Colonic mucosa (tissue), 4 donors: Measurements from ENCODE around the gene C19orf25. TPM values are rescaled to one million over a fixed set of nuclear protein-coding genes. Genes with fewer than 3 reads are reported as not detected.
"Not testable (repeated sequence)": the region's sequence is repeated elsewhere in the genome, so short reads cannot be mapped to it uniquely, and the experiment has no call there.

Source experiments
- DNase-seq: peaks from one replicate; pipeline ENCODE4 v3.0.0-alpha.2; 2020
- H3K27ac ChIP-seq: fragments of 200-600 bp; one replicate; pipeline ENCODE4 v1.8.0; 2021
- H3K27me3 ChIP-seq: fragments of 200-600 bp; one replicate; pipeline ENCODE4 v1.8.0; 2021
- H3K36me3 ChIP-seq: fragments of 200-600 bp; one replicate; pipeline ENCODE4 v1.8.0; 2021
- H3K4me1 ChIP-seq: fragments of 200-600 bp; one replicate; pipeline ENCODE4 v1.8.0; 2021; ENCODE audit warnings: mild to moderate bottlenecking
- H3K4me3 ChIP-seq: fragments of 200-600 bp; one replicate; pipeline ENCODE4 v1.8.0; 2021
- H3K9ac ChIP-seq, 2 donors: one replicate each; pipeline ENCODE4 v1.7.0; 2013; ENCODE audit warnings: control low read depth in 2 of 2, low read depth in 2 of 2, low read length in 2 of 2
- H3K9me3 ChIP-seq: fragments of 200-600 bp; one replicate; pipeline ENCODE4 v1.8.0; 2021
- intact Hi-C: fragments of 100-400 bp; cut with DNase I; formaldehyde crosslinking; loops from one replicate; pipeline ENCODE4 v1.14.1; 2022
- total RNA-seq, 2 donors: library from RNA; stranded (reverse); fragmentation: NEBNext Ultra II Directional in 1 of 2; extraction: Animal tissue kit (Norgen Biotek cat#: 25700) in 1 of 2; gene quantifications; one replicate each; pipeline ENCODE4 v1.2.1, GENCODE V29; 2021
- TF ChIP-seq, protein P1 (sequence below): fragments of 200-600 bp; IDR thresholded peaks from one replicate; pipeline ENCODE4 v1.8.0; 2022; ENCODE audit warnings: antibody characterized with exemption, mild to moderate bottlenecking
- donor health status: healthy.
- donor health status: DM: no; HTN: no; CAD: no.
- donor health status: DM: no; HTN: no; CAD: no.

Gene C19orf25
- total RNA-seq, 2 donors from 2014 or later, result 27.3 to 46.9 TPM

DNA sequence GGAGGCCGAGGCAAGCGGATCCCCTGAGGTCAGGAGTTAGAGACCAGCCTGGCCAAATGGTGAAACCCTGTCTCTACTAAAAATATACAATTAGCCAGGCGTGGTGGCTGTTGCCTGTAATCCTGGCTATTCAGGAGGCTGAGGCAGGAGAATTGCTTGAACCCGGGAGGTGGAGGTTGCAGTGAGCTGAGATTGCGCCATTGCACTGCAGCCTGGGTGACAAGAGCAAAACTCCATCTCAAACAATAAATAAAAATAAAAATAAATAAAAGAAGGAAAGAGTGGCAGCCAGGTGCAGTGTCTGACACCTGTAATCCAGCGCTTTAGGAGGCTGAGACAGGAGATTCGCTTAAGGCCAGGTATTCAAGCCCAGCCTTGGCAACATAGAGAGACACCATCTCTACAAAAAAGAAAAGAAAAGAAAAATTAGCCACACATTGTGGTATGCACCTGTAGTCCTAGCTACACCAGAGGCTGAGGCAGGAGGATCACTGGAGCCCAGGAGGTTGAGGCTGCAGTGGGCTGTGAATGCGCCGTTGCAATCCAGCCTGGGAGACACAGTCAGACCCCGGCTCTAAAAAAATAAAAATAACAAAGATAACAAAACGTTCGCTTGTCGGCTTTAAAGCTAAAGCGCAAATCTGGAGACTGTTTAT lies 23.5 kb upstream of the C19orf25 start:
- peak overlapping the region; percentile 5 for H3K4me3 ChIP-seq
- no peaks in the 10 kb centered on the region for H3K9me3 ChIP-seq
- no peaks in the 10 kb centered on the region for H3K36me3 ChIP-seq
- peak overlapping the region in 1 of 2 donors; percentile 12 for H3K9ac ChIP-seq
- TF ChIP-seq, protein P1, sequence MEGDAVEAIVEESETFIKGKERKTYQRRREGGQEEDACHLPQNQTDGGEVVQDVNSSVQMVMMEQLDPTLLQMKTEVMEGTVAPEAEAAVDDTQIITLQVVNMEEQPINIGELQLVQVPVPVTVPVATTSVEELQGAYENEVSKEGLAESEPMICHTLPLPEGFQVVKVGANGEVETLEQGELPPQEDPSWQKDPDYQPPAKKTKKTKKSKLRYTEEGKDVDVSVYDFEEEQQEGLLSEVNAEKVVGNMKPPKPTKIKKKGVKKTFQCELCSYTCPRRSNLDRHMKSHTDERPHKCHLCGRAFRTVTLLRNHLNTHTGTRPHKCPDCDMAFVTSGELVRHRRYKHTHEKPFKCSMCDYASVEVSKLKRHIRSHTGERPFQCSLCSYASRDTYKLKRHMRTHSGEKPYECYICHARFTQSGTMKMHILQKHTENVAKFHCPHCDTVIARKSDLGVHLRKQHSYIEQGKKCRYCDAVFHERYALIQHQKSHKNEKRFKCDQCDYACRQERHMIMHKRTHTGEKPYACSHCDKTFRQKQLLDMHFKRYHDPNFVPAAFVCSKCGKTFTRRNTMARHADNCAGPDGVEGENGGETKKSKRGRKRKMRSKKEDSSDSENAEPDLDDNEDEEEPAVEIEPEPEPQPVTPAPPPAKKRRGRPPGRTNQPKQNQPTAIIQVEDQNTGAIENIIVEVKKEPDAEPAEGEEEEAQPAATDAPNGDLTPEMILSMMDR, result no peak
- no peak overlapping the region for H3K27ac ChIP-seq
- peaks cover 19% of the 10 kb centered on the region for H3K27me3 ChIP-seq
- intact Hi-C loops, result no loop called here
- no peak for DNase-seq
- H3K4me1 ChIP-seq, result peaks cover 7% of the 10 kb centered on the region

DNA sequence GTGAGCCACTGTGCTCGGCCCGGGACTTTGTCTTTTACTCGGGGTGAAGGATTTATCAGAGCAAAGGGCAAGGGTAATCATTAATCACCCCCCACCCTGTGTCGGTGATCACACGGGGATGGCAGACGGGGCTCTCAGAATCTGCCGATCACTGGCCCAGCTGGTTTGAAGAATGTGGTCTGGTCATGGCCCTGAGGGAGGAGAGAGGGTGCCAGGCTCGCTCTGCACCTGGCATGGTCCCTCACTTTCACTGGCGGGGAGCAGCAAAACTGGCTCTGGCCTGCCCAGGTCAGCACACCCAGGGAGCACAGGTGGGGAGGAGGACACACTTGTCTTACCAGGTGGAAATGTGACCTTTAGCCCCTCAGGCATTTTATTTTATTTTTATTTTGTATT lies 22.2 kb upstream of the C19orf25 start:
- no peak overlapping the region for H3K4me3 ChIP-seq
- H3K9ac ChIP-seq, result no peak overlapping the region
- H3K36me3 ChIP-seq, result no peaks in the 10 kb centered on the region
- no peaks in the 10 kb centered on the region for H3K9me3 ChIP-seq
- TF ChIP-seq, protein P1, result no peak
- peaks cover 19% of the 10 kb centered on the region for H3K27me3 ChIP-seq
- no peak overlapping the region for H3K27ac ChIP-seq
- peaks cover 7% of the 10 kb centered on the region for H3K4me1 ChIP-seq
- intact Hi-C loops, result no loop called here
- no peak for DNase-seq

DNA sequence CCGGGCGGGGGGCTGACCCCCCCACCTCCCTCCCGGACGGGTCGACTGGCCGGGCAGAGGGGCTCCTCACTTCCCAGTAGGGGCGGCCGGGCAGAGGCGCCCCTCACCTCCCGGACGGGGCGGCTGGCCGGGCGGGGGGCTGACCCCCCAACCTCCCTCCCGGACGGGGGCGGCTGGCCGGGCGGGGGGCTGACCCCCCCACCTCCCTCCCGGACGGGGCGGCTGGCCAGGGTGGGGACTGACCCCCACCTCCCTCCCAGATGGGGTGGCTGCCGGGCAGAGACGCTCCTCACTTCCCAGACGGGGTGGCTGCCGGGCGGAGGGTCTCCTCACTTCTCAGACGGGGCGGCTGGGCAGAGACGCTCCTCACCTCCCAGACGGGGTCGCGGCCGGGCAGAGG lies 20.2 kb upstream of the C19orf25 start:
- H3K27me3 ChIP-seq, result peaks cover 18% of the 10 kb centered on the region
- H3K9me3 ChIP-seq, DNase-seq, H3K4me1 ChIP-seq, H3K36me3 ChIP-seq, intact Hi-C loops, H3K27ac ChIP-seq, H3K9ac ChIP-seq, H3K4me3 ChIP-seq: not testable (repeated sequence)

DNA sequence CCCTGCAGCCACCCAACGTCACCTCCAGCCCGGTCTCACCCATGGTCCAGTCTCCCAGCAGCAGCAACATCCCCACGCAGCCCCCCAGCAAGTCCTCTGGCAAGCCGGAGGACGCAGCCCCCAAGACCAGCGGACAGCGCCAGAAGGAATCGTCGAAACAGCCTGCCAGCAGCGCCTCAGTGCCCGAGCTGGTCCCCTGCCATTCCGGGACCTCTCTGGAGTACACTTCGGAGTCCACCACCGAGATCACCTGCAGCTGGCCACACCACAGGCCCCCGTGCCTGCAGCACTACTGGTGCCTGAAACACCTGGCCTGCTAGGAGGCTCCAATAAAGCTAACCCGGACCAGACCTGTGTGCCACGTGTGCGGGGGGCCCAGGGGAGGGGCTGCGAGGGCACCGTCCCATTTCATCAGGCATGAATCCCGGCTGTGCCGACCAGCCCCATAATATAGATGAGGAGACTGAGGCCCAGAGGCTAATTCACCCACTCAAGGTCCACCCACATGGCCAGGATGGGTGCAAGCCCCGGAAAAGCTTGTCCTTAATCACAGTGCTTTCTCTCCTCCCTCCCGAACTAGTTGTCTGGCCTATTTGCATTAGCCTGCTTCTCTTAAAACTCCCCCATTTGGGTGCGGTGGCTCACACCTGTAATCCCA lies 18.7 kb upstream of the C19orf25 start:
- peaks cover 3% of the 10 kb centered on the region for H3K27me3 ChIP-seq

DNA sequence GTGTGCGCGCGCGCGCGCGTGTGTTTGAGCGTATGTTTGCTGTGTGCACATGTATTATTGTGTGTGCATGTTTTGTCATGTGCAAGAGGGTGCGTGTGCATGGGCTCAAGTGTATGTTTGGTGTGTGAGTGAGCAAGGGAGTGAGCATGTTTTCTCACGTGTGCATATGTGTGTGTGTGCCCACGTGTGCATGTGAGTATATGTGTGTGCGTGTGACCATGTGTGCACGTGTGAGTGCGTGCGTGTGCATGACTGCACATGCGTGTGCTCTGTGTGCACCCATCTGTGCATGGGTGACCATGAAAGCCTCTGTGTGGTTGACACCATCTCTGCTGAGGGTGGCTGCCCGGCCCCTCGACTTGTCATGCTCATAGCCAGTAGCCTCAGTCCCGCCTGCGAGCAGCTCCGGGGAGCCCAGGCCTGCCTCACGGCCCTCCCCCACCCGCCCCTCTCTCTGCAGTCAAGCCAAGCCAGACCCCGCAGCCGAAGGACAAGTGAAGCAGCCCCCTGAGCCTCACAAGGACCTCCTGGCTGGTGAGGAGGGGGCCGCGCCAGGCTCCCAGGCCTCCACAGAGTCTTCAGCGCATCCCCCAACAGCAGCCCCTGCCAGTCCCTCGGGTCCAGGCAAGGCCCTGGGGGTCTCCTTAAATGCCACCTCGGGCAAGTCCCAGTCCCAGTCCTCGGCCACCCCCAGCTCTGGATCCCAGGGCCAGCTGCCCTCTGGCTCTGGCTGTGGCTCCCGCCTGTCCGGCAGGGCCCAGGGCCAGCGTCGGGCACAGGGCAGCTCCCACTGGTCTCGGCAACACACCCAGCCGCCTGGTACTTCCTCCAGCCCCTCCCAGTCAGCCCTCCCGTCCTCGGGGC lies 17.9 kb upstream of the C19orf25 start:
- no peak overlapping the region for H3K4me3 ChIP-seq
- no peaks in the 10 kb centered on the region for H3K9me3 ChIP-seq
- H3K27me3 ChIP-seq, result no peaks in the 10 kb centered on the region
- no peak overlapping the region for H3K27ac ChIP-seq
- H3K9ac ChIP-seq, result no peak overlapping the region
- intact Hi-C loops, result no loop called here
- TF ChIP-seq, protein P1, result no peak
- no peaks in the 10 kb centered on the region for H3K4me1 ChIP-seq
- DNase-seq, result no peak
- no peaks in the 10 kb centered on the region for H3K36me3 ChIP-seq

More for the DNA sequence above, 18.7 kb upstream of the C19orf25 start:
- TF ChIP-seq, protein P1, result no peak
- Histone ChIP-seq H3K9me3 (no peaks in the 10 kb centered on the region), H3K9ac (no peak overlapping the region), H3K4me3 (no peak overlapping the region), H3K4me1 (no peaks in the 10 kb centered on the region), H3K27ac (no peak overlapping the region), H3K36me3 (no peaks in the 10 kb centered on the region)
- no peak for DNase-seq
- intact Hi-C loops, result no loop called here
